HG02885 (cell line): ENCODE measurements around the gene CPEB4.

Experiments
- ATAC-seq: cut with Tn5 transposase; IDR thresholded peaks from one replicate; pipeline ENCODE4 v1.9.1; 2021; ENCODE audit warnings: mild to moderate bottlenecking; ENCODE audit not compliant: unreplicated experiment, poor library complexity

The CPEB4 gene

GRCh38 chr5:173970878-173971650 is 82.9 kb downstream of the CPEB4 start:
- no peak for ATAC-seq

GRCh38 chr5:173971681-173972345 is 83.7 kb downstream of the CPEB4 start:
- ATAC-seq, result no peak

- no peak for ATAC-seq
These were observed 84.4 kb downstream of the CPEB4 start for GRCh38 chr5:173972607-173972924.

GRCh38 chr5:173972925-173973615 is 84.9 kb downstream of the CPEB4 start:
- ATAC-seq, result peak; percentile 78

- ATAC-seq, result peak; percentile 14
These were observed 85.4 kb downstream of the CPEB4 start for GRCh38 chr5:173973616-173973969.

- no peak for ATAC-seq
These were observed 86.6 kb downstream of the CPEB4 start for GRCh38 chr5:173974688-173975239.

GRCh38 chr5:173981185-173981761 is 93.1 kb downstream of the CPEB4 start:
- no peak for ATAC-seq

GRCh38 chr5:173984218-173984617 is 96.1 kb downstream of the CPEB4 start:
- no peak for ATAC-seq

GRCh38 chr5:173988554-173989431 is 100.6 kb downstream of the CPEB4 start, which contains the start of gene C5orf47:
Gene C5orf47, plus strand, starts transcription at chr5:173989170. Its CDS starts 94 bp downstream, at chr5:173989264.
- no peak for ATAC-seq

GRCh38 chr5:173989432-173990082 is 101.4 kb downstream of the CPEB4 start:
- ATAC-seq, result no peak

GRCh38 chr5:173997331-173997730 is 109.2 kb downstream of the CPEB4 start:
- no peak for ATAC-seq

- ATAC-seq, result no peak
These were observed 110.4 kb downstream of the CPEB4 start for GRCh38 chr5:173998531-173998930.

GRCh38 chr5:174000076-174000475 is 111.9 kb downstream of the CPEB4 start:
- no peak for ATAC-seq

GRCh38 chr5:174003795-174004194 is 115.6 kb downstream of the CPEB4 start:
- no peak for ATAC-seq

GRCh38 chr5:174008922-174009321 is 120.8 kb downstream of the CPEB4 start:
- ATAC-seq, result no peak

GRCh38 chr5:174010365-174010764 is 122.2 kb downstream of the CPEB4 start:
- ATAC-seq, result no peak

GRCh38 chr5:174011441-174011840 is 123.3 kb downstream of the CPEB4 start:
- ATAC-seq, result no peak
